ENCODE results near the gene HEATR5B. TPM values are rescaled to one million over a fixed set of nuclear protein-coding genes. Genes with fewer than 3 reads are reported as not detected.

HEATR5B gene
- total and polyA plus RNA-seq, 2 of the 8 experiments (the other 6 are each of a cell fraction or from before 2014, with no cell fraction given) = 7.0 to 12.6 TPM

GRCh38 chr2:36971990-36972389 lies 112.2 kb downstream of the HEATR5B start:
- Histone ChIP-seq H2BK20ac (ENCODE audit: low read length) (no peak overlapping the region), H3K9me3 (ENCODE audit: insufficient read depth in 2 of 2, low read depth in 1 of 2, low read length in 1 of 2) (no peaks in the 10 kb centered on the region), H3K18ac (ENCODE audit: extremely low read depth, low read length) (no peak overlapping the region), H3K9ac (replicated peaks in 1 of 4; ENCODE audit: extremely low read depth in 1 of 4, low read depth in 3 of 4, low read length in 3 of 4) (no peak overlapping the region), H3K27ac (ENCODE audit: low read depth, low read length) (no peak overlapping the region), H3K56ac (replicated peaks; ENCODE audit: insufficient read length, low read depth, low read length) (no peak overlapping the region), H4K5ac (ENCODE audit: insufficient read length, low read depth, low read length) (no peak overlapping the region), H3K4me3 (ENCODE audit: extremely low read depth in 1 of 4, insufficient read depth in 2 of 4, low read depth in 3 of 4, low read length in 4 of 4) (no peak overlapping the region), H3K79me2 (ENCODE audit: control insufficient read depth in 1 of 2, insufficient read depth in 2 of 2, low read length in 2 of 2) (no peaks in the 10 kb centered on the region), H3K23ac (ENCODE audit: insufficient read length) (no peak overlapping the region), H3K4me1 (replicated peaks in 1 of 4; ENCODE audit: control insufficient read depth in 3 of 4, insufficient read depth in 4 of 4, low read length in 3 of 4) (peaks cover 4 to 6% (median 5%) of the 10 kb centered on the region in 4 experiments), H2BK5ac (ENCODE audit: low read depth, low read length) (no peak overlapping the region), H3K4me2 (ENCODE audit: insufficient read depth in 1 of 2, low read depth in 2 of 2, low read length in 2 of 2) (no peak overlapping the region), H3K79me1 (ENCODE audit: low read depth, low read length) (no peaks in the 10 kb centered on the region), H2AK5ac (ENCODE audit: low read depth, low read length) (no peak overlapping the region), H3K14ac (ENCODE audit: insufficient read length) (no peak overlapping the region), H4K20me1 (replicated peaks in 1 of 2; ENCODE audit: control insufficient read depth in 1 of 2, insufficient read depth in 2 of 2, low read length in 2 of 2) (no peaks in the 10 kb centered on the region), H4K8ac (ENCODE audit: extremely low read depth, insufficient read depth, low read length) (no peak overlapping the region), H4K91ac (replicated peaks; ENCODE audit: insufficient read length, low read length) (no peak overlapping the region), H3K23me2 (ENCODE audit: low read depth, low read length) (peaks cover 3% of the 10 kb centered on the region; the same call in 1 of the 2 replicates), H2BK15ac (ENCODE audit: low read length) (no peak overlapping the region), H3K4ac (replicated peaks; ENCODE audit: insufficient read length, low read depth, low read length) (no peak overlapping the region), H2AFZ (ENCODE audit: low read length) (no peak overlapping the region), H3K27me3 (replicated peaks in 1 of 4; ENCODE audit: control insufficient read depth in 3 of 4, extremely low read depth in 1 of 4, insufficient read depth in 3 of 4, low read length in 3 of 4) (no peaks in the 10 kb centered on the region), H3K36me3 (ENCODE audit: control insufficient read depth in 2 of 4, insufficient read depth in 4 of 4, low read length in 3 of 4) (no peaks in the 10 kb centered on the region), H2BK12ac (ENCODE audit: low read depth, low read length) (no peak overlapping the region), H2BK120ac (replicated peaks; ENCODE audit: low read depth, low read length) (no peak overlapping the region)
- ChIA-PET POLR2A (ENCODE audit: partially characterized antibody) (no interaction called here), CTCF (ENCODE audit: partially characterized antibody) (no interaction called here)
- no peak for DNase-seq (ENCODE audit: low read depth in 1 of 2, low spot score in 2 of 2)
- no peak for FAIRE-seq
- no peak for TF ChIP-seq ASH2L (IDR thresholded peaks at IDR 0.05; ENCODE audit: low read length)
- TF ChIP-seq MAFK (IDR thresholded peaks at IDR 0.05; ENCODE audit: low read depth, low read length) = no peak
- no peak for TF ChIP-seq TAF1 (IDR thresholded peaks at IDR 0.05; ENCODE audit: low read depth, low read length)
- TF ChIP-seq EP300 (IDR thresholded peaks at IDR 0.05; ENCODE audit: borderline replicate concordance in 1 of 2, low read depth in 2 of 2, low read length in 2 of 2) = no peak
- no peak for TF ChIP-seq RNF2 (IDR thresholded peaks at IDR 0.05; ENCODE audit: borderline replicate concordance, low read depth, low read length, missing control alignments, poor library complexity, severe bottlenecking)
- TF ChIP-seq BCL11A (IDR thresholded peaks at IDR 0.05; ENCODE audit: low read depth in 2 of 2, low read length in 2 of 2) = no peak
- TF ChIP-seq TAF7 (optimal IDR thresholded peaks at IDR 0.05; ENCODE audit: borderline replicate concordance, low read depth, low read length) = no peak
- TF ChIP-seq CBX5 (IDR thresholded peaks at IDR 0.05; ENCODE audit: low read depth, low read length) = no peak
- no peak for TF ChIP-seq SRF (IDR thresholded peaks at IDR 0.05; ENCODE audit: low read depth, low read length)
- TF ChIP-seq USF2 (IDR thresholded peaks at IDR 0.05; ENCODE audit: low read length) = no peak
- TF ChIP-seq PHF8 (conservative IDR thresholded peaks at IDR 0.05; ENCODE audit: low read depth, low read length) = no peak

Data from H1 (cell line).